NAMALWA (cell line): Measurements from ENCODE around the gene MN1.

ENCODE experiments used
- DNase-seq: peaks from one replicate; pipeline ENCODE4 v3.0.0-alpha.2; 2015; ENCODE audit warnings: low spot score

Gene MN1

DNA sequence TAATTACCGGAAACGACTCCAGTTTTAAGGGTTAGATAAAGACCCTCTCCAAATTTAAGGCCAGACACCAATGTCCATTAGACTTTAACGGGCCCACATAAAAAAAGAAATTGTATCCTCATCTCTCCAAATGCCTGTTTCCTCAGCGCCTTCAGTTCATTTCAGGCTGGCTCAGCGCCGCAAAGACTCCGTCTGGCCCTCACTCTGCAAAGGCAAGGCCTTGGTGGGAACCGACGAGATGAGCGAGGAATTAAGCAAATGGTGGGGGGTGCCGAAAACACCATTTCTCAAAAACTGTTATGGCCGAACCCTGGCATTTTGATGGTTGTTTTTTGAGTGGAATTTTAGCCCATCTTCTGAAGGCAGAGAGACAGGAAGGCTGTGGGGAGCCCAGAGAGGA is 15.7 kb downstream of the MN1 start:
- DNase-seq, result no peak

DNA sequence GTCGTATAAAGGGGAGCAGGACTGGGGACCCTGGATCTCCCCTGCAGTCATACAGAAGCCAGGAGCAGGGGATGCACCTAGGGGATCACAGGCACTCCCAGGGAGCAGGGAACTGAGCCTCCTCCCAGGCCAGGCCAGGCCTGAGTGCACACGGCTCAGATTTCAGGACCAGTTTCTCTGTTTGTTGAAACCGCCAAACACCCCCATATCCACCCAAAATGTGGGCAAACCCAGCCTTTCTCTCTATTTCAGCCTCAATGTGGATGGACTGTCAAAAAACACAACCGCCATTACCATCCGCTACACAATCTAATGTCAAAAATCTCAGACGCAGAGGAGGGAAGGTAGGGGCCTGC is 17.5 kb downstream of the MN1 start:
- DNase-seq, result no peak

DNA sequence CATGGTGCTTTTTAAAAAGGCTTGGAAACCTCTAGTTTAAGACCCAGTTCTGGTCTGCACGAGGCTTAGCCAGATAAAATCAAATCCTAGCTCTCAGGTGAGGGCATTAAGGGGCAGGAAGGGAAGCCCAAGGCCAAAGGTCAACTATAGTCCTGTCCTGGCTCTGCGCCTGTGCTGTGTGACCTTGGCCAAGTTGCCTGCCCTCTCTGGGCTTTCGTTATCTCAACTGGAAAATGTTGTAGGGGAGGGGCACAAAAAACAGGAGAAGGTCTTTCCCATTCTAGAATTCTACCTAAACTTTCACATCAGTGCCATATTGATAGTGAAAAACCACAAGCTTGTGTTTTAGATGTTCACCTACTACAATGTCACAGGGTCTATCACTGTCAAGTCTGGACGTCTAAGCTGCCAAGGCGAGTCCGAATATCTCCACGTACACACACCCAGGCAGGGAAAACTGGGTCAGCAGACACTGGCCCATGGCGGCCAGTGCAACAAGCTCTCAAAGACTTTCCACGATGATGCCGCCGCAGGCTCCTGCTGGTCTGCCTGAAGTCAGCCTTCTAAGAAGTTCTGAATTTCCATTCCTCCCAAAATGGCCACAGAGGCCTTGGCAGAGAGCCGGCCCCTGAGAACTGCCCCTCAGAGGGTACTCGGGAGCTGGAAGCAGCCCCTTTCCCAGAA is 18.0 kb downstream of the MN1 start:
- no peak for DNase-seq

DNA sequence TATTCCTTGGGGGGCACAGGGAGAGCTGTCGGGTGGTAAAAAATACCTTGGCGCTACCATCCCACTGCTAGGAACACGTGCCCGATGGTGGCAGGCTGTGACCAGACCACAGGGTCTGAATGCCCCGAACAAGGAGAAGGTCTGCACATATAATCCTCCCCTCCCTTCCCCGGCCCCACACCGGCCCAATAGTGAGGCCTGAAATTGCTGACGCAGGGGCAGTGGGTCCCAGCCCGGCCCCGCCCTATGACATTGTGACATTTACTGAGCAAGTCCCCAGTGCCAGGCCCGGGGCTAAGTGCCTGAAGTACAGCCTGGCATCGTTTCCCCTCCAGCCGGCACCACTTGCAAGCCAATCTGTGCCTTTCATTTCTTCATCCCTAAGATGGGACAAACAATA is 19.5 kb downstream of the MN1 start:
- no peak for DNase-seq

DNA sequence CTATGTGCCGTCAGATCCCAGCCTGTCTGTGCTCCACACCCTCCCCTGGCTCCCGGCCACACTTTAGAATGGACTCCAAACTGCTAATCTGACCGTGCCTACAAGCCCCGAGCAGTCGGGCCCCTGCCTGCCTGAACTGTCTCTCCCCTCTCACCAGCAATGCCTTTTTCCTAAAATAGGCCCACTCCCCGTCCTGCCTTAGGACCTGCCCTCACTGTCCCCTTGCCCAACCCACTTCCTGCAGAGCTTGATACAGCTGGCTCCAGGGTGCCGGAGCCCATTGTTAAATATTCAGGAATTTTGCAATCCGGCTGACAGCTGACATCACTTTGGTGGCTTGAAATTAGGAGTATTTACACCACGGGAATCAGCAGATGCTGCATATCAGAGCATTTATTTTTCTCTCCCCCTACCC is 21.4 kb downstream of the MN1 start:
- DNase-seq, result no peak

DNA sequence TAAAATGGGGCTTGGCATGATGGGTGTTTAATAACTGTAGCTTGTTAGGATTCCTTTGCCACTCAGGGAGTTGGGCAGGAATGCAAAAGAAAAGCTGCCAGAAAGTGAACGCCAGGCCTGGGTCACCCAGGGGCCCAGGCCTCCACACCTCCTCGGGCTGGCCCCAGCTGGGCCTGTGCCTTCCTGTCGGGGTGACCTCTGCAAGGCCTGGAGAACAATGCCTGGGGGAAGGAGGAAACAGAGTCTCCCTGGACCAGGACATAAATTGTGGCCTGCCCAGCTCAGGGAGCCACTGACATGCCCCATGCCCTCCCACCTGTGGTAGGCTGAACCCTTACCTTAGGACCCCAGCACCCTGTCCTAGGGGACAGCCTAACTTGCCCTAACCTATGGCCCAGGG is 21.9 kb downstream of the MN1 start:
- DNase-seq, result no peak

DNA sequence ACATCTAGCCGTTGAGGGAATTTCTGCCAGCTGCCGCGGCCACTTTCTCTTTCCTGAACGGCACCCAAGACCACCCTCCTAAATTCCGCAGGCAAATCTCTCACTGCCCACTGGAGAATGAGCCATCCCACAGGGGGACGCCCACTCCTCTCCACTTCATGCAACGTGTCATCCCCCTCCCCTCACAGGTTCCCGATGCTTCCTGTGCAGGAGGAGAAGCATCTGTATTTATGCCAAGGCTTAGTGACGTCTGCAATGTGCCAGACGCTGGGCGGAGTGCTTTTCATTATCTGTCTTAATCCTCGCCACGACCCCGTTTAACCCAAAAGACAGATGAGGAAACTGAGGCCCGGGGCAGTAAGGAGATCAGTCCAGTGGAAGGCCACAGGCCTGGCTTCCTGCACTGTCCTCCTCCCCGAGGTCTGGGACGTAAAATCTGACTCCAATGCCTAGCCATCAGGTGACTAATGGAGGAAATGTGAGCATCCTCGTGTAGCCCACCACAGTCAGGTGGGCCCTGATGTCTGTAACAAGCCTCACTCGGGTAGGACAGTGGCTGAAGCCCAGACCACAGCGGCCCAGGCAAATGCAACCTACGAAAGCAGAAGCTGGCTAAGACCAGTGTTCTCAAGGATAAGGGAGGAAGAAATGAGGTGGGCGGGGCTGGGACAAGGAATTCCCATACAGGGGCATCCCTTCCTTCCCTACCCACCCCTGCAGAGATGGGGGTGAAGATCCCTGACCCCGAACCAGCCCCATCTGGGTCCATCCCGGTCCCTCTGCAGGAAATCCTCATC is 23.1 kb downstream of the MN1 start:
- DNase-seq, result no peak

DNA sequence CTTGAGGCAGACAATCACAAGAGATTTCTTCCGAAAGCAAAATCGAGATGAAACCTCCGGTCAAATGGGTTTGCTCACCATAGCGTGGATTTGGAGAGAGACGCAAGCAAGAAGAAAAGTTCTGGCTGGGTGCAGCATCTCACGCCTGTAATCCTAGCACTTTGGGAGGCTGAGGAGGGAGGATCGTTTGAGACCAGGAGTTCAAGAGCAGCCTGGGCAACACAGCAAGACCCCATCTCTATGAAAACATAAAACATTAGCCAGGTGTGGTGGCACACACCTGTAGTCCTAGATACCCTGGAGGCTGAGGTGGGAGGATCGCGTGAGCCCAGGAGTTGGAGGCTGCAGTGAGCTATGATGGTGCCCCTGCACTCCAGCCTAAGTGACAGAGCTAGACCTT is 24.4 kb downstream of the MN1 start:
- DNase-seq, result no peak

DNA sequence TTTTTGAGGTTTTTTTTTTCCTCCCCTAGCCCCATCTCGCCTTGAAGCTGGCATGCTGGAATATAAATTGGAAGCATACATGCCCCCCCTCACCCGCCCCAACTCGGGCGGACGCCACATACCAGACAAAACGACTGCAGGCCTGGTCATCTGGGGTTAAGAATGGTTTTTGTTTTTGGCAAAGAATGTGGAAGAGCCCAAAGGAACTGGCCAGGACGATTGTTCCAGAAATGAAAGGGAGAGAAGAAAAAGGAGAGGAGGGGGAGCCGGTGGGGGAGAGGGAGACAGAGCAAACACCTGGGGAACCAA is 25.0 kb downstream of the MN1 start:
- DNase-seq, result no peak

DNA sequence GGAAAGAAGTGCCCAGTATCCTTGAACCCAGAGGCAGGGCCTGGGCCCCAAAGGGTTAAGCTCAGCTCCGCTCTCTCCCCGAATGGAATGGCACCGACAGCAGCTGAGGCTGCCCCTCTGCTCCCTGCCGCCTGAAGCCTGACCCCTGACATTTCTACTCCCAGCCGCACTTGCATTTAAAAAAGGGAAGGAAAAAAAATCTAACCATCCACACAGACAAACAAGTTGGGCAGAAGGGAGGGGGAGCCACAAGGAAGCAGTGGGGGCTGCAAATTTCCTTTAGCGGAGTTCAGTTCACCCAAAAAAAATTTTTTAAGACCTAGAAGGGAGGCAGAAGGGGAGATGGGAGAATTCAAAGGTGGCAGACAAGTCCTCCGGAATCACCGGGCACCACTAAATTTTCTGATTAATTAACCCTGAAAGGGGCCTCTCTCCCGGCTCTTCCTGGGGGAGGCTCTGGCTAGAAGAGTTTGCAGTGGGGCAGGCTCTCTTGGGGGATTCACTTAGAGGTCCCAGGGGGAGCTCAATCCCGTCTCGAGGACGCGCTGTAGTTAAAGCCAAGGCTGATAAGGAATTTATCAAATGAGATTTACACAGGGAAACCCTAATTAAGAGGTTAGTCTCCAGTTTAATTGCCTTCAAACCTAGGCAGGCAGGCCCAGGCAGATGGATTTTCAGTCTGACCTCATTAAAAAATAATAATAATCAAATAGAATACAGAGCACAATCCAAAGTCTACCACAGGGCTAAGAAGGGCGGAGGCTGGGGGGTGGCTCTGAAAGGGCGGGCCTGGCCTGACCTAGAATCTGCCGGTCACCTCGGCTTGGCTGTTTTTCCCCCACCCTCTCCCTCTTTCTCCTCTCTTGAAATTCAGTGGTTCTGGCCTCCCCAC is 25.6 kb downstream of the MN1 start:
- no peak for DNase-seq

DNA sequence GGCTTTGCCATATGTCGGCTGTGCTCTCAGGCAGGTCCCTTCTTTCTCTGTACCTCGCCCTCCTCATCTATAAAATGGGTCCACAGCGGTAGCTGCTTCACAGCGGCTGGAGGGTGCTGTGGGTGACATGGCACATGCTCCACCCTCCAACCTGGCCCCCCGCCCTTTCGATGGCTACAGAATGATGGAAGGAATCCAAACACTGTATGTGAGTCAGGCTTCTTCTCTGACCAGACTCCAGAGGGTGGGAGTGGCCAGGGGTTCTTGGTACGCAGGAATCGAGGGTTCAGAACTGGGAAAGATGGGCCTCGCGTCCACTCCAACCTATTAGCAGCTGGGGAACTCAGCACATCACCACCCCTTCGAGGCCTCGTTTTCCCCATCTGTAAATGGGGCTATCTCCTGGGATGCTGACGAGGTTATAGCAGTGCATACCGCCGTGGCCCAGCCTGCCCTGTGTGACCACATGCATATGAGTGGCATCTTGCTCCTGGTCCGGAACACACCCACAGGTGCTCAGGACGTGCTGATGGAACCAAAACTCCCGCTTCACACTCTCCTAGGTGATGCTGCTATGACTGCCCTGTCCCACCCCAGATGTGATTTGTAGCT is 26.4 kb downstream of the MN1 start:
- DNase-seq, result no peak

DNA sequence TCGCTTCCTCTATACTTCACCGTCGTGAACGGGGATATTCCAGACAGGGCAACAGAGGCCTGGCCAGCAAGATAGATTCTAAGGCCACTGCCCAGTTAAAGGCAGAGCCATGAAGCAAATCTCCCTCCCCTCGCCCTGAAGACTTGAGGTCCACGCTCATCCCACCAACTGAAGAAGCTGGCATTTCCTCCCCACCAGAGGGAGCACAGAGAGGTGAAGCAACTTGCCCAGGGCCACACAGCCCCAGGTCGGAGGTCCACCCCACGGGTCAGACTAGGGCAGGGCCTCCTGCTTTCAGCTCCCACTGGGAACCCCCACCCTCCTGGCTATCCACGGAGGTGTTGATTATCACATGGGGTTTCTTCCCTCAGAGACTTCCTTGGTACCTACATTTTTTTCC is 27.4 kb downstream of the MN1 start:
- no peak for DNase-seq

DNA sequence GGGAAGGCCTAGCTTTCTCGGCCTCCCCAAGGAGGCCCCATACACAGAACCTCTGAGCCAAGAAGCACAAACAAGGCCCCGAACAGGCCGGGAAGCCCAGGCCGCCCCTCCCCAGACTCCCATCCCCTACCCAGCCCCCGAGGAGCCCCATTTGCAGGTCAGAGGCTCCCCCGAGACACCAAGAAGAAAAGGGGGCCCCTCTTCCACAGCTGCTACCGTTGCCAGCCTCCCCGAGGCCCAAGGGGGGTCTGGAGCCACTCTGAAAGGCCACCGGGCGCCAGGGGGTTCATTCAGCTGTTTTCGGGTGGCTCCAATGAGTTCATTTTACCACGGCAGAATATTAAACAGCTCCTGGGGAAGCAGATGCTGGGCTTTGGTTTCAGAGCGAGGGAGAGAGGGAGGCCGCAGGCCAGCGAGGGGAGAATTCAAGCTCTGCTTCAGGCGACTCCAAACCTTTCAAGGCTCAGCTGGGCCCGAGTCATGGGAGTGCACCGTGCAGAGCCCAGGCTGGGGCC is 28.5 kb downstream of the MN1 start:
- DNase-seq, result no peak

DNA sequence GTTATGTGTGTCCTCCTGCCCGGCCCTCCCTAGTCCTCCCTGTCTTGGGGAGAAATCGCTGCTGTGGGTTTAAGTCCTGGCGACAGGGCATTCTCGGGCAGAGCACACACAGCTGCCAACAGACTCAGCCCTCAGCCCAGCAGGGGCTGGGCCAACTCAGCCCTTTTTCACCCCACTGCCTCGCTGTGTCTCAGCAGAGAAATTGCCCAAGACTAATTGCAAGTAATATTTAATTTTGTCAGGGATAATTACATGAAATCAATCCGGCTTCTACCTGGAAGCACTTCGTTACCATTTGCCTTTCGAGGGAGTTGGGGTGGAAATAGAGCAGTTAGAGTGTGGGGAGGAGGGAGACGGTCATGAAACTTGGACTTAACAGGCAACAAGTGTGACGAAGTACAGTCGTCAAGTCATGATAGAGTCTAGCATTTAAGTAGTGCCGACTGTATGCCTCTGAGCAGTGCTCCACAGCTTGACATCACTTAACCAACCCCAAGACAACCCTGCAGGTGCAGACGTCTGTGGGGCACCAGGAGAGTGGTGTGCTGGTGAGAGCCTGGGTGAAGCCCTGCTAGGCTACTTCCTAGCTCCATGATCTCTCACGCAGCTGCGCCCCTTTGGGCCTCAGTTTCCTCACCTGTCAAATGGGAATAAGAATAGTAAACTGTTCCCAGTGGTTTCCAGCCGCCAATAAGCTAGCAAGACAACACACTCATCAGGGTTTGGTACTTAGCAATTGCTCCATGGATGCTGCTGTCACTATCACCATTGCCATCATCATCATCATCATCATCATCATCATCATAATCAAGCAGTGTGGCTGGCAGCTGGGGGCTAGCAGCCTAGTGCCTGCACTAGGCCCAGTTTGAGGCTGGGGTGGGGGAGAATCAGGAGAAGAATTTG is 29.2 kb downstream of the MN1 start:
- no peak for DNase-seq

DNA sequence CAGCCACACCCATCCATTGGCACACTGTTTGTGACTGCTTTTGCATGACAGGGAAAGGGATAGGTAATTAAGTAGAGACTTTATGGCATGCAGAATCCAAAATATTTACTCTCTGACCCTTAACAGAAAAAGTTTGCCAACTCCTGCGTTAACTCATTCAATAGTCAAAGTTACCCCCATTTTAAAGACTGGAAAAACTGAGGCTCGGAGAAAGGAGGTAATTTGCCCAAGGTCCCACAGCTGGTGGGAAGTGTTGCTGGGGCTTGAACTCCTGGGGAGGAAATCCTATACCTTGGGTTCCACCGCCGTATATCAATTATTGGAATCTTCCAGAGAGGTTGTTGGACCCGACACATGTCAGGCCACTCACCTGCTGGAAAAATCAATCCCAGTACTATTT is 29.9 kb downstream of the MN1 start:
- DNase-seq, result no peak

DNA sequence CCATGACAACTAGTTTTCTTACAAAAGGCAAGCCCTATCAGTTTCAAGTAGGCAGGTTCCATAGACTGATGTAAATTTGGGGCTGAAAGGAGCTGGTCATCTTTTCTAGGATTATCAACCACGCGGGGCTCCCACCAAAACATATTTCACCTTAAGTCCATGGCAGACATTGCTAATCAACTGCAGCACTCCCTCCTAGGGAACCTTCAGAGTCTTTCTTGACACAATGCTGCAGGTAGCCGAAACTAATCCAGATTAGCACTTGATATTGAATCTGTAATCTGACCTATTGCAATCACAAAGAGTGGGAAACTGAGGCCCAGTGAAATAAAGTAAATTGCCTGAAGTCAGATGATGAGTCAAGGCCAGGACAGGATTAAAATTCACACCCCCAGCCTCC is 32.5 kb downstream of the MN1 start:
- no peak for DNase-seq

DNA sequence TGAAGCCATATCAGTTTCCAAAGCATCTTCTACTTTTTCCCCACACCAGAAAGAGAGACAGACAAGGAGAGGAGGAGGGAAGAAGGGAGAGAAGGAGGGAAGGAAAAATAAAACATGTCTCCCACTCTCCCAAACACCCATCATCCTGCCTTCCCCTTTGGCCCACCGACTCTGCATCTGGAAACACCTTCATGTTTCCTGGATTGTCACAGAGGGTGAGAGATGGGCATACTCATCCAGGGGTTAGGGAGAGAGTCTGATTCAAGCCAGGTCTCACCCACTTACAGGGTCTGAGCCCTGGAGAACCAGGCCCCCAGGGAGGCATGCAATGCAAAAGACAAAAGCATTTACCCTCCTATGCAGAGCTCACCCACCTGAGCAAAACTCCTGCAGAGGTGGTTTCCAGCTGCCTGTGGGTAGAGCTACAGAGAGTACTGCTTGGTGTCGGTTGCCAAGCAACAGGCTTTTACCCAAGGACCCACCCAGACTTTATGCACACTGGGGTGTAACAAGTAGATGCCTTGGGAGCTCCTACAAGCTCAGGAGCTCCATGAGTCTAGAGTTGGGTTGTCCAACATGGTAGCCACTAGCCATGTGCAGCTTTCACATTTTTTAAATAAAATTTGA is 33.4 kb downstream of the MN1 start:
- DNase-seq, result peak; percentile 12

DNA sequence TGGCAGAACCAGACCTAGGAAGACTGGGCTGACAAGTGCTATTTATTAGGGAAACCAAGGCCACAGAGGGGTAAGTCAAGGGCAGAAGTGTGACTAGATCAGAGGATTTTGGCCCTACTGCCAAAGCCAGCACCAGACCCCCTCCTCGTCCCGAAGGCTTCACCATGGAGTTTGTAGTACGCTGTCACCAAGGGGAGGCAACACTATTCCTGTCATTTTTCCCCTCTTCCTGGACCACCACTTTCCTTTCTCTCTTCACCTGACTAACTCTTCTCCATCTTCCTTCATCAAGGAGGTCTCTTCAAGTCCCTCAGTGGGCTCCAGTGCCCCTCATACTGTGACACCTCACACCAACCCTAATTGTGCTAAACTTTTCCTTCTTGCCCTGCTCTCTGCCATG is 34.9 kb downstream of the MN1 start:
- DNase-seq, result no peak

DNA sequence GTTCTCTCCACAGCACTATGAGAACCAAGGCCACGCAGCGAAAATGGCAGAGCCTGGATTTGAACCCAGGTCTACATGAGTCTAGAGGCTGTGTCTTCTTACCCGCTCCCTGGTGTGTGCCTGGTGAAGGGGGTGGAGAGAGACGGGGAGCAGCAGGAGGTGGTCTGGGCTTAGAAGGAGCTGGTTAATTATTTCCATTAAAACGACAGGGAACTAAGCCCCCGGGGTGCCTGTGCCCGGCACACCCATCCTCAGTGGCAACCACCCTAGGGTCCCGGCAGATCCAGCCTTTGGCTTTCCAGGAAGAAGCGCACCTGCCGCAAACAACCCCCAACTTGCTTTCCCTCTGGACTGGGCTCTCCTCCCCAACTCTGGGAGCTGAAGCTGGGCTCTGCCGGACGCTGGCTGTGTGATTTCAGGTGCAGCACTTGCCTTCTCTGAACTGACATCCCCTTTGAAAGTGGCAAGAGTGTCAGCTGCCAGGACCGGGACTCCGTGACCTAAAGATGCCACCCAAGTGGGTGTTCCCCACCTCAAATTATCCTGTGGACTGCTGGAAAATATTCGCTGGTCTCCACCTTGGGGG is 35.8 kb downstream of the MN1 start:
- no peak for DNase-seq

DNA sequence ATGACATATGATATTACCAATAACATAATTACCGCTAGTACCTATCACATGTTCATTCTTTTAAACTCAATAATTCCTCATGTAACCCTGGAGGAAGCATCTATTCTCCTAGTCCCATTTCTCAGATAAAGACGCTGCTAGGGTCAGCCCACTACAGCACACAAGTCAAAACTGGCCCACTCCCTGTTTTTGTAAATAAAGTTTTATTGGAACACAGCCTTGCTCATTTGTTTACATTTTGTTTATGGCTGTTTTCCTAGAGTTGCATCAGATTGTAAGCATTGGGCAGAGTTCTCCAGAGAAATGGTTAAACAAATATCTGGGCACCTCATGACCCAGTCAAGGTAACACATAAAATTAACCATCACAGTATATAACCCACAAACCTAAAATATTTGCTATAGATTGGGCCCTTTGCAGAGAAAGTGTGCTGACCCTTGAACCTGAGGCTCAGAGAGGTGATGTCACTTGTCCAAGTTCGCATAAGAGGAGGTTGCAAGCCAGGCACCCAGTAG is 36.8 kb downstream of the MN1 start:
- DNase-seq, result no peak
